Thoracic aorta endothelial cell (primary cell): ENCODE results near the gene PIP. TPM values are rescaled to one million over a fixed set of nuclear protein-coding genes. Genes with fewer than 3 reads are reported as not detected.

Experiments
- total RNA-seq: library from RNA; depleted of rRNA; stranded (reverse); fragments of >200 nt; gene quantifications from 2 replicates; pipeline ENCODE4 v1.2.3, GENCODE V29; 2012

PIP gene, protein sequence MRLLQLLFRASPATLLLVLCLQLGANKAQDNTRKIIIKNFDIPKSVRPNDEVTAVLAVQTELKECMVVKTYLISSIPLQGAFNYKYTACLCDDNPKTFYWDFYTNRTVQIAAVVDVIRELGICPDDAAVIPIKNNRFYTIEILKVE
- total RNA-seq, result not detected in 2 replicates

DNA sequence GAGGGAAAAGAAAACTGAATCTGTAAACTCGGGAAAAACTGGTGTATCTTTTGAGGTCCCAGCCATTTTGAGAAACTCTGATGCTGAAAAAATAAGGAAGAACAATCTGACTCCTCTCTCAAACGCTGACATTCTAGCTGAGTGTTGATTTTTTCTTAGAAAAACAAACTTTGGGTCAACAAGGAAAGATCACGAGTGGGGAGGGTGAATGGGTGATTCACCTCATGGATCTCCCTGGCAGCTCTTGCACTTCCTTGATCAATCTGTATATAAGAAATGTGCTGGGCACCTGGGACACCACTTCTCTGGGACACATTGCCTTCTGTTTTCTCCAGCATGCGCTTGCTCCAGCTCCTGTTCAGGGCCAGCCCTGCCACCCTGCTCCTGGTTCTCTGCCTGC lies at the start of gene PIP:
Gene PIP, plus strand, starts transcription at position 297 of the 400 bp plus-strand sequence. Its CDS starts 40 bp downstream, at position 337.

DNA sequence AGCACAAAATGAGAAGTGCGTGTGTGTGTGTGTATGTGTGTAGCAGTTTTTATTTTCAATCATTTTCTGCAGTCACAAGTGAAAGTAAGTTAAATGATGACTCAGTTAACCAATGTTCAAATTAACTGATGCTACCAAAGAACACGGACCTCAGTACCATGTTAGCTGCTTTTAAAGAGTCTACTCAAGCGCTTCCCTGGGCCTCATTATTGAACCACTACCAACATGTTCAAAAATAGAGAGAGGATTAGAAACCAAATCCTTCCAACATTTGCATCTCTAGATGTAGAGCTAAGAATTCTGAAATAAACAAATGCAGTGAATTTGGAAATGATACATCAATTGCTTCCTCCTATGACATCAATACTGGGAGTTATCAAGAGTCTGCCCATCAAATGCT lies 51.1 kb downstream of the PIP start, which contains the start of gene TAS2R39:
Gene TAS2R39, plus strand, starts transcription at position 396 of the 400 bp plus-strand sequence. Its CDS starts 0 bp downstream, at position 396.

Other genes starting within 250 kb of the PIP start
- gene TRPV6, start 246.3 kb upstream of the PIP start, total RNA-seq, result not detected in 2 replicates
- not detected in 2 replicates for gene TRPV5, start 198.3 kb upstream of the PIP start, total RNA-seq
- gene LLCFC1, start 192.6 kb upstream of the PIP start, total RNA-seq, result not detected in 2 replicates
- gene KEL, start 169.7 kb upstream of the PIP start, total RNA-seq, result 0.07 and 0.13 TPM in 2 replicates
- gene OR9A2, start 104.9 kb upstream of the PIP start, total RNA-seq, result 0.27 TPM in 1 of 2 replicates, not detected in the other
- not detected in 2 replicates for gene OR6V1, start 79.7 kb upstream of the PIP start, total RNA-seq
- gene TAS2R39, start 51.3 kb downstream of the PIP start, total RNA-seq, result not detected in 2 replicates
- not detected in 2 replicates for gene TAS2R40, start 90.0 kb downstream of the PIP start, total RNA-seq
- gene GSTK1, start 131.4 kb downstream of the PIP start, total RNA-seq, result 58.6 and 66.1 TPM in 2 replicates
- not detected in 2 replicates for gene TMEM139, start 152.9 kb downstream of the PIP start, total RNA-seq
- 20.1 and 26.9 TPM in 2 replicates for gene CASP2, start 156.3 kb downstream of the PIP start, total RNA-seq
- gene CLCN1, start 184.0 kb downstream of the PIP start, total RNA-seq, result not detected in 2 replicates
- 0.93 TPM in 2 replicates for gene FAM131B, start 230.6 kb downstream of the PIP start, total RNA-seq
- gene ZYX, start 249.3 kb downstream of the PIP start, total RNA-seq, result 78.3 and 95.2 TPM in 2 replicates